Effector memory CD4-positive, alpha-beta T cell (primary cell): ENCODE measurements around the gene FBN2.

Experiments used
- DNase-seq, 3 donors: peaks; one replicate each; pipeline ENCODE4 v3.0.0-alpha.2; 2020
- H3K27ac ChIP-seq: 2 replicates; pipeline ENCODE4 v1.7.0; 2013; ENCODE audit warnings: mild to moderate bottlenecking, low read length, moderate library complexity; ENCODE audit not compliant: insufficient read depth, poor library complexity, severe bottlenecking
- H3K27me3 ChIP-seq: replicated peaks from 2 replicates; pipeline ENCODE4 v1.7.0; 2013; ENCODE audit warnings: mild to moderate bottlenecking, low read length; ENCODE audit not compliant: insufficient read depth, control insufficient read depth, poor library complexity, severe bottlenecking
- H3K36me3 ChIP-seq: 2 replicates; pipeline ENCODE4 v1.7.0; 2013; ENCODE audit warnings: mild to moderate bottlenecking, low read length, moderate library complexity; ENCODE audit not compliant: control insufficient read depth, insufficient read depth
- H3K4me1 ChIP-seq: 2 replicates; pipeline ENCODE4 v1.7.0; 2013; ENCODE audit warnings: low read length, mild to moderate bottlenecking; ENCODE audit not compliant: control insufficient read depth, insufficient read depth, poor library complexity, severe bottlenecking
- H3K4me3 ChIP-seq: 2 replicates; pipeline ENCODE4 v1.7.0; 2013; ENCODE audit warnings: low read length, low read depth, mild to moderate bottlenecking; ENCODE audit not compliant: insufficient read depth, poor library complexity, severe bottlenecking
- H3K9me3 ChIP-seq: 2 replicates; pipeline ENCODE4 v1.7.0; 2013; ENCODE audit warnings: mild to moderate bottlenecking, low read length, moderate library complexity; ENCODE audit not compliant: control insufficient read depth

Gene FBN2

DNA sequence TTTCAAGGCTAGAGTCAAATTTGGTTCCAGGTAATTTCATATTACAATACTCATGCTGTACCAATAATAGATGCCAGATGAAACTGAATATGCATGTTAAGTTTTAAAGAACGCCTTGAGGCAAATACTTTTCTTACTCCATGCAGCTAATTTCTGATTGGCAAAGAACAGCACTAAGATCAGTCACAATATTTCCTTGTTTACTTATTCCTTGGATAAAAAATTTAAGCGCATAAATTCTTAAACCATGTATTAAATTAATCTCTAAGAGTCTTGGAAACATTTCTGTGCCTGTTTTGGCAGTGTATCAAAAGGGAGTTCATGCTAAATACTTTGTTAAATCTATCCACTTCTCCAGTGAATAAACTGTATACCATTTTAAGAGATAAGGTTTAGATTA, 281.0 kb downstream of the FBN2 start:
- H3K27me3 ChIP-seq = no peaks in the 10 kb centered on the region
- H3K9me3 ChIP-seq = no peaks in the 10 kb centered on the region
- no peak overlapping the region for H3K4me3 ChIP-seq
- no peak for DNase-seq
- no peaks in the 10 kb centered on the region for H3K36me3 ChIP-seq
- H3K4me1 ChIP-seq = no peaks in the 10 kb centered on the region
- H3K27ac ChIP-seq = no peak overlapping the region

GRCh38 chr5:128254789-128255188, 283.3 kb downstream of the FBN2 start:
- H3K4me3 ChIP-seq = no peak overlapping the region
- no peaks in the 10 kb centered on the region for H3K9me3 ChIP-seq
- no peaks in the 10 kb centered on the region for H3K36me3 ChIP-seq
- H3K27ac ChIP-seq = no peak overlapping the region
- H3K4me1 ChIP-seq = no peaks in the 10 kb centered on the region
- DNase-seq = no peak
- H3K27me3 ChIP-seq = no peaks in the 10 kb centered on the region

DNA sequence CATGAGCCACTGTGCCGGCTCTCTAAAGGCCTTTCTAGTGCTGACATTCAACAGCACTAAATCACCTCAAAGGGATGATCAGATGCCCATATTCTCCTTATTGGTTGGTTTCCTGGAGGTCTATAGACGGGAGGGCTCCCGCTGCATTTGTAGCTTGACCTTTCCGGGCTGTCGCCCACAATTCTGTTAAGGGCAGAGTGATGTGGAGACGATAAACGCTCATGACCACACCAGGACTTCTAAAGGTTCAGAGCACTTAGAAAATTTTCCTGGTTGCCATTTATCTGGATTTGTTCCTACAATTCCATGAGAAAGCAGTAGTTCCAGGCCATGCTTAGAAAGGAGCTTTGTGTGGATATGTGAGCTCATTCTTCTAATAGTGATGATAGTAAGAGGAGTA, 284.2 kb downstream of the FBN2 start:
- no peak for DNase-seq
- no peaks in the 10 kb centered on the region for H3K27me3 ChIP-seq
- H3K4me3 ChIP-seq = no peak overlapping the region
- H3K27ac ChIP-seq = no peak overlapping the region
- no peaks in the 10 kb centered on the region for H3K9me3 ChIP-seq
- no peaks in the 10 kb centered on the region for H3K4me1 ChIP-seq
- no peaks in the 10 kb centered on the region for H3K36me3 ChIP-seq

GRCh38 chr5:128253161-128253560, 284.9 kb downstream of the FBN2 start:
- DNase-seq = no peak
- H3K36me3 ChIP-seq = no peaks in the 10 kb centered on the region
- no peaks in the 10 kb centered on the region for H3K4me1 ChIP-seq
- H3K9me3 ChIP-seq = no peaks in the 10 kb centered on the region
- no peak overlapping the region for H3K27ac ChIP-seq
- H3K4me3 ChIP-seq = no peak overlapping the region
- H3K27me3 ChIP-seq = no peaks in the 10 kb centered on the region

DNA sequence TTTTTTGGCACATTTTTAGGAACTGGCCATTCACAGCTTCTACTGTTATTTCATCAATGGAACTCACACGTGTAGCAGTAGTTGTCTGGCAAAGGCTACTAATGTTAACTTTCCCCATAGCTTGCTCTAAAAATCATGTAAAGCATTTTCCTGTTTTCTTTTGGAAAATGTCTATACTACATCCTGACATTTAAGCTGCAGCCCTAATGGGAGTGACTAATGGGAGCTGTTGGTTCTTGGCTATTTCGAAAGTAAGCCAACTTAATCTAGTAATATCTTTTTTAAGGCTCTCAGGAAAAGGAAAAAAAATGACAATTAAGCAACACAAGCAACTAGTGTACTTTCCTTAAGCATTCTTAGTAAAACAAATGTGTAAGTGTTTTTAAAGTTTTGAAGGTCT, 285.3 kb downstream of the FBN2 start:
- H3K27ac ChIP-seq = no peak overlapping the region
- H3K27me3 ChIP-seq = no peaks in the 10 kb centered on the region
- no peak overlapping the region for H3K4me3 ChIP-seq
- H3K4me1 ChIP-seq = no peaks in the 10 kb centered on the region
- DNase-seq = no peak
- H3K9me3 ChIP-seq = no peaks in the 10 kb centered on the region
- H3K36me3 ChIP-seq = no peaks in the 10 kb centered on the region

DNA sequence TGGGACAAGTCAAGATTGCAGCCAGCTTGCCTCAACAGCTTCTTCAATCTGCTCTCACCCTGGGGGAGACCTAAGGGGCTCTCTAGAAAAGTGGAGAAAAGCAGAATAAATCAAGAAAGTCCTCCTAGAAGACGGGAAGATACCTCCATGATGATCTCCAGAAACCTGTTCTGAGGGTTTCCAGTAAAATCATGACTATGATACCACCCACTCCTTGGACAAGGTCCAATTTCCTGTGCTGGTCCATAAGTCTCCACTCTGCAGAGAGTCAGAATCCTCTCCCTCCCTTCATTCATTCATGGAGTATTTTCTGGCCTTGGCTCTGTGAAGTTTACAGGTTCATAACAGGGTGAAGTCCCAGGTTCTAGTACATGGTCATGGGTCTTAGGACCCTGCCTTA, 285.8 kb downstream of the FBN2 start:
- Histone ChIP-seq H3K27ac (no peak overlapping the region), H3K36me3 (no peaks in the 10 kb centered on the region), H3K27me3 (no peaks in the 10 kb centered on the region), H3K9me3 (no peaks in the 10 kb centered on the region), H3K4me3 (no peak overlapping the region), H3K4me1 (no peaks in the 10 kb centered on the region)
- no peak for DNase-seq

GRCh38 chr5:128245974-128246373, 292.1 kb downstream of the FBN2 start:
- DNase-seq = no peak
- H3K27me3 ChIP-seq = no peaks in the 10 kb centered on the region
- H3K4me3 ChIP-seq = no peak overlapping the region
- H3K4me1 ChIP-seq = no peaks in the 10 kb centered on the region
- no peaks in the 10 kb centered on the region for H3K36me3 ChIP-seq
- no peak overlapping the region for H3K27ac ChIP-seq
- no peaks in the 10 kb centered on the region for H3K9me3 ChIP-seq

DNA sequence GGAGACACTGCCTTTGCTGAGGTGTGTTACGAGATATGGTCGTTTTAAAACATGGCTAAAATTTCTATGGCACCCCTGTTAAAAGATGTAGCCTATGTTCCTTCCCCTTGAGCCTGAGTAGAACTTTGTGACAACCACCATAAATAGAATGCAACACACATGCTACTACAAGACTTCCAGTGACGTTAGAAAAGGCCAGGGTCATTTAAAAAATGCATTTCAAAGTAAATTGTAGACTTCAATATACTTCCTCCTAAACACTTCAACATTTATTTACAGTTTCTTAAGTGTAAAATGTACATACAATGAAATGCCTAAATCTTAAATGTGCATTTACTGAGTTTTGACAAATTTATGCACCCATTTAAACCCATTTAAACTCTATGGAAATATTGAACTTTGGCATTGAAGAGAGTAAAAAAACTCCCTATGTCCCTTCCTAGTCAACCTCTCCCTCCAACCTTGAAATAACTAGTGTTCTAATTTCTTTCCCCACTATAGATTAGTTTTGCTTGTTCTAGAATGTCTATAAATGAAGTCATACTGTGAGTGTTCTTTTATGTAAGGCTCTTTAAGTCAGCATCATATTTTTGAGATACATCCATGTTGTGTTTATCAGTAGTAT, 294.0 kb downstream of the FBN2 start:
- Histone ChIP-seq H3K27ac (no peak overlapping the region), H3K27me3 (no peaks in the 10 kb centered on the region), H3K36me3 (no peaks in the 10 kb centered on the region), H3K4me1 (no peaks in the 10 kb centered on the region), H3K9me3 (no peaks in the 10 kb centered on the region), H3K4me3 (no peak overlapping the region)
- DNase-seq = no peak

DNA sequence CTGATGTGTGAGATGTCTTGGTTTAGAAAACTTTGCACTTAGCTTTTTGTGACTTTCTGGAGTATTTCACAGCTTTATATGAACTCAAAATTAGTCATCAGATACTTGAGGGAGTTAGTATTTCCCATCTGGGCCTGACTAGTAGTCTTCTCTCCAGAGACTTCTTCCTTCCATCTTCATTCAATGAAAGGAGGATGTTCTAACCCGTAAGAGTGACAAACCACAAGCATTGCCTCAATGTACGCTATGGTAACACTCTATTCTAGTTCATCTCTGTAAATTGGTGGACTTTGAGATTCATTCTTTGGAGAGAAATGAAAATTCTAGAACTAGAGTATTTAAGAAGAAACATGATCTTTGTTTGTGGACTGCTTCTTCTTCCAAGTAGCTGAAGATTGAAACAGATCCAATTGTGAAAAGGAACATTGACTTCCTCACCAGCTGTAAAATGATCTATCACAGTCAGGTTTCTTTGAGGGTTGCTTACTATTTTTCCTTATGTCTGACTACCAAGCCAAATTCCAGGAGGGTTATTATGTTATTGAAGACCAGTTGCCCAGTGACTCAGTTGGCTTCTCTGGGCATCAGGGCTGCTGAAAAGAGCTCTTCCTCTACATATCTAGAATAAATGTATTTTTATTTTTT, 296.9 kb downstream of the FBN2 start:
- Histone ChIP-seq H3K9me3 (no peaks in the 10 kb centered on the region), H3K4me3 (no peak overlapping the region), H3K36me3 (no peaks in the 10 kb centered on the region), H3K27me3 (no peaks in the 10 kb centered on the region), H3K27ac (no peak overlapping the region), H3K4me1 (no peaks in the 10 kb centered on the region)
- DNase-seq = no peak

GRCh38 chr5:128237546-128237945, 300.5 kb downstream of the FBN2 start:
- H3K4me1 ChIP-seq = no peaks in the 10 kb centered on the region
- no peaks in the 10 kb centered on the region for H3K36me3 ChIP-seq
- H3K27me3 ChIP-seq = no peaks in the 10 kb centered on the region
- H3K9me3 ChIP-seq = no peaks in the 10 kb centered on the region
- no peak for DNase-seq
- no peak overlapping the region for H3K4me3 ChIP-seq
- H3K27ac ChIP-seq = no peak overlapping the region
